PC-3 (cell line): ENCODE results near the gene LRRC71. TPM values are rescaled to one million over a fixed set of nuclear protein-coding genes. Genes with fewer than 3 reads are reported as not detected.

ENCODE experiments used
- ATAC-seq: fragments of 200-7000 bp; cut with Tn5 transposase; 2 replicates; pipeline ENCODE4 v1.9.1; 2020; ENCODE audit warnings: mild to moderate bottlenecking, moderate library complexity
- BruUV-seq: library from RNA; stranded (reverse); fragments of 400-500 nt; replicated peaks from 2 replicates; lab custom pipeline; 2021; lab: Mats Ljungman, UMichigan
- CTCF ChIA-PET: fragments of 300-600 bp; sonication (Branson Sonifier 250); formaldehyde crosslinking; loops from one replicate; lab custom pipeline; 2022; ENCODE audit warnings: antibody characterized with exemption; lab: Charles Lee
- POLR2A ChIA-PET: fragments of 300-600 bp; sonication (Branson Sonifier 250); formaldehyde crosslinking; loops from one replicate; lab custom pipeline; 2022; ENCODE audit warnings: antibody characterized with exemption; ENCODE audit not compliant: unreplicated experiment; lab: Charles Lee
- DNase-seq: peaks from one replicate; pipeline ENCODE4 v3.0.0-alpha.2; 2015
- H2AFZ ChIP-seq: fragments of 300-600 bp; sonication (generic); 2 replicates; pipeline ENCODE4 v1.6.0; 2016; ENCODE audit warnings: antibody characterized with exemption, low read length
- H3F3A ChIP-seq: fragments of 300-600 bp; sonication (generic); one replicate; pipeline ENCODE4 v1.6.0; 2017; ENCODE audit warnings: antibody characterized with exemption, low read length, control low read depth, mild to moderate bottlenecking; ENCODE audit not compliant: unreplicated experiment
- H3K27ac ChIP-seq: fragments of 300-600 bp; sonication (generic); 2 replicates; pipeline ENCODE4 v1.5.1; 2016; ENCODE audit warnings: mild to moderate bottlenecking, low read length
- H3K27me3 ChIP-seq: fragments of 300-600 bp; sonication (generic); 2 replicates; pipeline ENCODE4 v1.6.1; 2016; ENCODE audit warnings: low read length, mixed read lengths
- H3K36me3 ChIP-seq: fragments of 300-600 bp; sonication (generic); 2 replicates; pipeline ENCODE4 v1.6.1; 2016; ENCODE audit warnings: low read depth, mixed run types, low read length, mixed read lengths
- H3K4me1 ChIP-seq: fragments of 300-600 bp; sonication (generic); 2 replicates; pipeline ENCODE4 v1.5.1; 2016; ENCODE audit warnings: low read length; ENCODE audit not compliant: insufficient read depth
- H3K4me2 ChIP-seq: fragments of 300-600 bp; sonication (generic); 2 replicates; pipeline ENCODE4 v1.6.0; 2016; ENCODE audit warnings: low read length
- H3K4me3 ChIP-seq: fragments of 300-600 bp; sonication (generic); 2 replicates; pipeline ENCODE4 v1.5.1; 2016; ENCODE audit warnings: mild to moderate bottlenecking, low read length, mixed read lengths
- H3K79me2 ChIP-seq: fragments of 300-600 bp; sonication (generic); 2 replicates; pipeline ENCODE4 v1.6.1; 2017; ENCODE audit warnings: low read length, mixed read lengths
- H3K9ac ChIP-seq: fragments of 300-600 bp; sonication (generic); 2 replicates; pipeline ENCODE4 v1.6.0; 2016; ENCODE audit warnings: mild to moderate bottlenecking, low read length
- H3K9me2 ChIP-seq: fragments of 300-600 bp; sonication (generic); replicated peaks from 2 replicates; pipeline ENCODE4 v1.6.1; 2016; ENCODE audit warnings: mixed run types, low read length, mixed read lengths
- H3K9me3 ChIP-seq: fragments of 300-600 bp; sonication (generic); 2 replicates; pipeline ENCODE4 v1.6.1; 2016; ENCODE audit warnings: low read length, mixed read lengths
- H4K20me1 ChIP-seq: fragments of 300-600 bp; sonication (generic); 2 replicates; pipeline ENCODE4 v1.6.1; 2016; ENCODE audit warnings: low read length, mixed read lengths
- EZH2 ChIP-seq: fragments of 300-600 bp; sonication (generic); IDR thresholded peaks from one replicate; pipeline ENCODE4 v1.6.1; 2017; ENCODE audit warnings: antibody characterized with exemption, mild to moderate bottlenecking, low read length; ENCODE audit not compliant: unreplicated experiment
- EZH2phosphoT487 ChIP-seq: fragments of 300-600 bp; sonication (generic); IDR thresholded peaks from 2 replicates; pipeline ENCODE4 v1.6.1; 2018; ENCODE audit warnings: mild to moderate bottlenecking, antibody characterized with exemption, low read length, borderline replicate concordance
- intact Hi-C: fragments of 100-400 bp; cut with micrococcal nuclease; formaldehyde crosslinking; loops from 2 replicates; pipeline ENCODE4 v1.9.0; 2023
- total RNA-seq: library from RNA; depleted of rRNA; stranded (reverse); fragments of >200 nt; gene quantifications from 2 replicates; pipeline ENCODE4 v1.2.3, GENCODE V29; 2014
- TF ChIP-seq, protein P1 (sequence below): fragments of 300-600 bp; sonication (generic); conservative IDR thresholded peaks from 2 replicates; pipeline ENCODE4 v1.5.1; 2017; ENCODE audit warnings: antibody characterized with exemption, low read depth, mild to moderate bottlenecking, low read length

LRRC71 gene
- total RNA-seq, 1 experiment from 2014 or later = 0.11 TPM

DNA sequence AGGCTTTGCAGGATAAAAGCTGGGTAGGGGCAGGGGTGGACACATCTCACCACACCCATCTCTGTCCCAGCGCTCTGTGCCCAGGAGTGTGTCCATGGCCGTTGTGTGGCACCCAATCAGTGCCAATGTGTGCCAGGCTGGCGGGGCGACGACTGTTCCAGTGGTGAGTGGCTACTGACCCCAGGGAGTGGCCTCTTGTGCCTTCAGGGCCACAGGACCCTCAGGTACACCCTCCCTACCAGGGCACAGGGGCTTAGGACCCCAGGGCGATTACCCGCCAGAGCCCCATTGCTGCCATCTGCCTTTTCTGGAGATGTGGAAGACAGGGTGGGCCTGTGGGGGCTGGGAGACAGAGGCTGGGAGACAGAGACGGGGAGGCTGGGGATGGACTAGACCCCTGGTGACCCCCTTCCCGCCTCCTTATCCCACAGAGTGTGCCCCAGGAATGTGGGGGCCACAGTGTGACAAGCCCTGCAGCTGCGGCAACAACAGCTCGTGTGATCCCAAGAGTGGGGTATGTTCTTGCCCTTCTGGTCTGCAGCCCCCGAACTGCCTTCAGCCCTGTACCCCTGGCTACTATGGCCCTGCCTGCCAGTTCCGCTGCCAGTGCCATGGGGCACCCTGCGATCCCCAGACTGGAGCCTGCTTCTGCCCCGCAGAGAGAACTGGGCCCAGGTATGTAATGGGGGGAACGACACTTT is 14.1 kb upstream of the LRRC71 start:
- intact Hi-C loops = no loop called here
- H3K27ac ChIP-seq = no peak overlapping the region
- H3K27me3 ChIP-seq = no peaks in the 10 kb centered on the region
- no peaks in the 10 kb centered on the region for H3K36me3 ChIP-seq
- H3K4me3 ChIP-seq = no peak overlapping the region
- CTCF ChIA-PET = no interaction called here
- H3K9ac ChIP-seq = no peak overlapping the region
- H3K4me1 ChIP-seq = peaks cover 20% of the 10 kb centered on the region
- H3F3A ChIP-seq = no peaks in the 10 kb centered on the region
- POLR2A ChIA-PET = no interaction called here
- H3K9me2 ChIP-seq = no peaks in the 10 kb centered on the region
- H3K4me2 ChIP-seq = no peak overlapping the region
- ATAC-seq (no peak), DNase-seq (no peak)
- H4K20me1 ChIP-seq = no peaks in the 10 kb centered on the region
- no TSS peak for BruUV-seq
- no peak overlapping the region for H2AFZ ChIP-seq
- H3K79me2 ChIP-seq = no peaks in the 10 kb centered on the region
- H3K9me3 ChIP-seq = no peaks in the 10 kb centered on the region
- TF ChIP-seq, protein P1, sequence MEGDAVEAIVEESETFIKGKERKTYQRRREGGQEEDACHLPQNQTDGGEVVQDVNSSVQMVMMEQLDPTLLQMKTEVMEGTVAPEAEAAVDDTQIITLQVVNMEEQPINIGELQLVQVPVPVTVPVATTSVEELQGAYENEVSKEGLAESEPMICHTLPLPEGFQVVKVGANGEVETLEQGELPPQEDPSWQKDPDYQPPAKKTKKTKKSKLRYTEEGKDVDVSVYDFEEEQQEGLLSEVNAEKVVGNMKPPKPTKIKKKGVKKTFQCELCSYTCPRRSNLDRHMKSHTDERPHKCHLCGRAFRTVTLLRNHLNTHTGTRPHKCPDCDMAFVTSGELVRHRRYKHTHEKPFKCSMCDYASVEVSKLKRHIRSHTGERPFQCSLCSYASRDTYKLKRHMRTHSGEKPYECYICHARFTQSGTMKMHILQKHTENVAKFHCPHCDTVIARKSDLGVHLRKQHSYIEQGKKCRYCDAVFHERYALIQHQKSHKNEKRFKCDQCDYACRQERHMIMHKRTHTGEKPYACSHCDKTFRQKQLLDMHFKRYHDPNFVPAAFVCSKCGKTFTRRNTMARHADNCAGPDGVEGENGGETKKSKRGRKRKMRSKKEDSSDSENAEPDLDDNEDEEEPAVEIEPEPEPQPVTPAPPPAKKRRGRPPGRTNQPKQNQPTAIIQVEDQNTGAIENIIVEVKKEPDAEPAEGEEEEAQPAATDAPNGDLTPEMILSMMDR = no peak
- TF ChIP-seq EZH2phosphoT487 (no peak), EZH2 (no peak)

DNA sequence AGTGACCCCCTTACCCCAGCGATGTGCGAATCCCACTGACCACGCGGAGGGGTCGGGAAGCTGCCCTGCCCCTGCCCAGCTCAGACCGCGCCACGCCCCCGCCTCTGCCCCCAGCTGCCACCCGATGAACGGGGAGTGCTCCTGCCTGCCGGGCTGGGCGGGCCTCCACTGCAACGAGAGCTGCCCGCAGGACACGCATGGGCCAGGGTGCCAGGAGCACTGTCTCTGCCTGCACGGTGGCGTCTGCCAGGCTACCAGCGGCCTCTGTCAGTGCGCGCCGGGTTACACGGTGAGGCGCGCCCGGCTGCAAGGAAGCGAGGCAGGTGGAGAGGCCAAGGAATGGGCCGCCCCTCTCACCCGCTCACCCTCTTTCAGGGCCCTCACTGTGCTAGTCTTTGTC is 11.9 kb upstream of the LRRC71 start:
- peak overlapping the region; percentile 69 for H3K4me3 ChIP-seq
- ATAC-seq (no peak), DNase-seq (no peak)
- H3K36me3 ChIP-seq = no peaks in the 10 kb centered on the region; the same call in 1 of the 2 replicates
- BruUV-seq = no TSS peak
- H3K9ac ChIP-seq = peak overlapping the region; percentile 56
- no peaks in the 10 kb centered on the region for H3K9me2 ChIP-seq
- H3K79me2 ChIP-seq = no peaks in the 10 kb centered on the region
- intact Hi-C loops = no loop called here
- TF ChIP-seq, protein P1 = no peak
- H4K20me1 ChIP-seq = no peaks in the 10 kb centered on the region
- H2AFZ ChIP-seq = peak overlapping the region; percentile 68
- peak overlapping the region; percentile 80 for H3K4me2 ChIP-seq
- H3K27me3 ChIP-seq = no peaks in the 10 kb centered on the region
- no peak overlapping the region for H3K27ac ChIP-seq
- ChIA-PET CTCF (no interaction called here), POLR2A (interaction anchor here (0.6 kb wide), 1 partner anchor 157 kb away, joined by 3 read pairs; no protein-coding TSS in a partner anchor)
- H3K9me3 ChIP-seq = no peaks in the 10 kb centered on the region
- H3F3A ChIP-seq = no peaks in the 10 kb centered on the region
- peaks cover 20% of the 10 kb centered on the region for H3K4me1 ChIP-seq

DNA sequence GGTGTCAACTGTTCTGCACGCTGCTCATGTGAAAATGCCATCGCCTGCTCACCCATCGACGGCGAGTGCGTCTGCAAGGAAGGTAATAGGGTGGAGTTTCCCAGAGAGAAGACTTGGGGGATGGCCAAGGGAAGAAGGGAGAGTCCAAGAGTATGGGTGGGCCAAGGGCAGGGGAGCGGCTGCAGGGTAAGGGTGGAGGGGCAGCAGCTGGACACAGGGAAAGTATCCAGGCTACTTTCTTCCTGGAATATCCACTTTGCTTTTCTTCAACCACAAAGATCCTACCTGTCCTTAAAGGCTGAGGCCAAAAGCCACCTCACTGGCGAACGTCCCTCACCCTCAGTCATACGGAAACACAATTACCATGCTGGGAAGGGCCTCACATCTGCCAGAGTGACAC is 11.5 kb upstream of the LRRC71 start:
- Histone ChIP-seq H3K27me3 (no peaks in the 10 kb centered on the region), H3K9me3 (no peaks in the 10 kb centered on the region), H3K9me2 (no peaks in the 10 kb centered on the region), H3K79me2 (no peaks in the 10 kb centered on the region), H2AFZ (no peak overlapping the region), H3K9ac (no peak overlapping the region), H3K4me3 (peak overlapping the region; percentile 69; the same call in 1 of the 2 replicates), H3K27ac (no peak overlapping the region), H3K4me1 (peaks cover 20% of the 10 kb centered on the region), H3K4me2 (peak overlapping the region; percentile 80), H4K20me1 (no peaks in the 10 kb centered on the region), H3F3A (no peaks in the 10 kb centered on the region), H3K36me3 (peaks cover 1% of the 10 kb centered on the region; the same call in 1 of the 2 replicates)
- BruUV-seq = no TSS peak
- intact Hi-C loops = no loop called here
- ChIA-PET CTCF (no interaction called here), POLR2A (no interaction called here)
- TF ChIP-seq, protein P1 = no peak
- TF ChIP-seq EZH2 (no peak), EZH2phosphoT487 (no peak)
- ATAC-seq = no peak
- DNase-seq = no peak
